SK-N-SH (cell line): Measurements from ENCODE around the gene CTLA4.

Source experiments
- CTCF ChIP-seq: fragments of 200-600 bp; sonication (generic); IDR thresholded peaks from 2 replicates; pipeline ENCODE4 v1.6.1; 2017; ENCODE audit warnings: antibody characterized with exemption, mild to moderate bottlenecking, moderate library complexity
- ELF1 ChIP-seq: IDR thresholded peaks from 2 replicates; pipeline ENCODE4 v1.4.0; 2012
- FOXJ3 ChIP-seq: sonication (generic); formaldehyde crosslinking; IDR thresholded peaks from 2 replicates; pipeline ENCODE4 v1.5.1; 2020; ENCODE audit warnings: mild to moderate bottlenecking, missing genetic modification reagents
- MAX ChIP-seq: IDR thresholded peaks from 2 replicates; pipeline ENCODE4 v1.4.0; 2012; ENCODE audit warnings: low read depth
- MEF2A ChIP-seq: IDR thresholded peaks from 2 replicates; pipeline ENCODE4 v1.4.0; 2012; ENCODE audit warnings: low read depth, borderline replicate concordance
- NRF1 ChIP-seq: IDR thresholded peaks from 2 replicates; pipeline ENCODE4 v1.6.1; 2012; ENCODE audit warnings: low read depth, mild to moderate bottlenecking, low read length
- RCOR1 ChIP-seq: fragments of 150-350 bp; IDR thresholded peaks from 2 replicates; pipeline ENCODE4 v1.6.1; 2017; ENCODE audit warnings: antibody characterized with exemption, low read length
- SMC3 ChIP-seq: IDR thresholded peaks from 2 replicates; pipeline ENCODE4 v1.6.1; 2012; ENCODE audit warnings: low read depth, low read length, improper control_type of control experiment
- YY1 ChIP-seq: IDR thresholded peaks from 2 replicates; pipeline ENCODE4 v1.4.0; 2012; ENCODE audit warnings: low read depth, mild to moderate bottlenecking
- ZBTB33 ChIP-seq: IDR thresholded peaks from 2 replicates; pipeline ENCODE4 v1.4.0; 2012; ENCODE audit warnings: low read depth, borderline replicate concordance
- TF ChIP-seq, protein P1 (sequence below): IDR thresholded peaks from 2 replicates; pipeline ENCODE4 v1.6.1; 2012; ENCODE audit warnings: mild to moderate bottlenecking, low read depth, low read length, moderate library complexity

GRCh38 chr2:203900253-203900652 is 32.7 kb downstream of the CTLA4 start:
- TF ChIP-seq CTCF (no peak), YY1 (no peak), SMC3 (no peak), NRF1 (no peak), RCOR1 (no peak), ELF1 (no peak), MAX (no peak), ZBTB33 (no peak), MEF2A (no peak), FOXJ3 (CRISPR knock-in tag) (no peak)
- TF ChIP-seq, protein P1, sequence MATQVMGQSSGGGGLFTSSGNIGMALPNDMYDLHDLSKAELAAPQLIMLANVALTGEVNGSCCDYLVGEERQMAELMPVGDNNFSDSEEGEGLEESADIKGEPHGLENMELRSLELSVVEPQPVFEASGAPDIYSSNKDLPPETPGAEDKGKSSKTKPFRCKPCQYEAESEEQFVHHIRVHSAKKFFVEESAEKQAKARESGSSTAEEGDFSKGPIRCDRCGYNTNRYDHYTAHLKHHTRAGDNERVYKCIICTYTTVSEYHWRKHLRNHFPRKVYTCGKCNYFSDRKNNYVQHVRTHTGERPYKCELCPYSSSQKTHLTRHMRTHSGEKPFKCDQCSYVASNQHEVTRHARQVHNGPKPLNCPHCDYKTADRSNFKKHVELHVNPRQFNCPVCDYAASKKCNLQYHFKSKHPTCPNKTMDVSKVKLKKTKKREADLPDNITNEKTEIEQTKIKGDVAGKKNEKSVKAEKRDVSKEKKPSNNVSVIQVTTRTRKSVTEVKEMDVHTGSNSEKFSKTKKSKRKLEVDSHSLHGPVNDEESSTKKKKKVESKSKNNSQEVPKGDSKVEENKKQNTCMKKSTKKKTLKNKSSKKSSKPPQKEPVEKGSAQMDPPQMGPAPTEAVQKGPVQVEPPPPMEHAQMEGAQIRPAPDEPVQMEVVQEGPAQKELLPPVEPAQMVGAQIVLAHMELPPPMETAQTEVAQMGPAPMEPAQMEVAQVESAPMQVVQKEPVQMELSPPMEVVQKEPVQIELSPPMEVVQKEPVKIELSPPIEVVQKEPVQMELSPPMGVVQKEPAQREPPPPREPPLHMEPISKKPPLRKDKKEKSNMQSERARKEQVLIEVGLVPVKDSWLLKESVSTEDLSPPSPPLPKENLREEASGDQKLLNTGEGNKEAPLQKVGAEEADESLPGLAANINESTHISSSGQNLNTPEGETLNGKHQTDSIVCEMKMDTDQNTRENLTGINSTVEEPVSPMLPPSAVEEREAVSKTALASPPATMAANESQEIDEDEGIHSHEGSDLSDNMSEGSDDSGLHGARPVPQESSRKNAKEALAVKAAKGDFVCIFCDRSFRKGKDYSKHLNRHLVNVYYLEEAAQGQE, result no peak
